Measurements from ENCODE around the gene OSBPL5.
"Not testable (repeated sequence)": the region's sequence is repeated elsewhere in the genome, so short reads cannot be mapped to it uniquely, and the experiment has no call there.

OSBPL5 gene

DNA sequence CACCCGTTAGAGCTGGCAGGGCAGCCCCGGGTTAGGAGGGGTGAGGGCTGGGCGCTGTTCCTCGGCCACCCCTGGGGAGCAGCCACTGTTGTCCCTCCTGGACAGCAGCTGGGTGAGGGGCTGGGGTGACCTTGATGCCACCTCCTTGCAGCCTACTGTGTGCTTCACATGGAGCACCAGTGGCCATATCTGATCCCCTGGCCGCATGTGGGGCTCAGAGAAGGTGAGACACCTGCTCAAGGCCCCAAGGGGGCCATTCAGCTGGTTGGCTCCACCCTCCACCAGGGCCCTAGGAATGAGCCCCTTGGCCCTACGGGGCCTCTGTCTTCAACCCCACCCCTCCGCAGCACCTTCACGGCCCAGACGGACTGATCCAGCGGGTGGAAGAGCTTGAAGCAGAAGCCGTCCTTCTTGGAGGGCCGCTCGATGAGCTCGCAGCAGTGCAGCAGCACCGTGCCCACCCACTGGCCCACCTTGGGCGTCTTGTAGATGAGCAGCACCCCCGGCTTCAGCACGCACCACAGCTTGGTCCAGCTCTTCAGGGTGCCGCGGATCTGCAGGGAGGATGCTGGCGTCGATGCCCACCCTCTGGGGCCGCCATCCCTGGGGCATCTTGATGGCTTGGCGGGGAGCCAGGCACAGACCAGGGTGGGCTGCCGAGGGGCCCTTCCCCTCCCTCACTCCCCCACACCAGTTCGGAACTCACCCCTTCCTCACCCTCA lies 44.9 kb downstream of the OSBPL5 start:
- no peak for DNase-seq

DNA sequence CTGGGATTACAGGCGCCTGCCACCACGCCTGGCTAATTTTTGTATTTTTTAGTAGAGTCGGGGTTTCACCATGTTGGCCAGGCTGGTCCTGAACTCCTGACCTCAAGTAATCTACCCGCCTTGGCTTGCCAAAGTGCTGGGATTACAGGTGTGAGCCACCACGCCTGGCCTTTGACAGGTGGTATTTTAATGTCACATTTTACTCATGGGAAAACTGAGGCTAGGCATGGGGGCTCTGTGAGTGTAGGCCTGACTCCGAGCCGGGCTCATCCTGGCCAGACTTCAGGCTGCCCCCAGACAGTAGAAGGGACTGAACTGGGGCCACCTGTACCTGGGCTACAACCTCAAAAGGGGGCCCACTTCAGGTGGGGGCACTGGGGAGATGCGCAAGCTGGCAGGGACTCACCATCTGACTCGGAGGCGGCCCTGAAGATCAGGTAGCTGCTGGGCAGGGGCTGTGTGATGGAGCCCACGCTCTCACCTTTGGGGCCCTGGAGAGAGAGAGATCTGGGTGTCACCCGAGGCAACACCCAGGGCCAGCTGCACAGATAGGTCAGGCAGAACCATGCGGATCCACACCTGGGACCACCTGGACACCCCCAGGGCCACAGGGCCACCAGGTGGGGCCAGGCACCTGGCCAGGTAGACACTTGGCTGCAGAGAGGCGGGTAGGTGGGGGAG lies 45.8 kb downstream of the OSBPL5 start:
- no peak for DNase-seq

DNA sequence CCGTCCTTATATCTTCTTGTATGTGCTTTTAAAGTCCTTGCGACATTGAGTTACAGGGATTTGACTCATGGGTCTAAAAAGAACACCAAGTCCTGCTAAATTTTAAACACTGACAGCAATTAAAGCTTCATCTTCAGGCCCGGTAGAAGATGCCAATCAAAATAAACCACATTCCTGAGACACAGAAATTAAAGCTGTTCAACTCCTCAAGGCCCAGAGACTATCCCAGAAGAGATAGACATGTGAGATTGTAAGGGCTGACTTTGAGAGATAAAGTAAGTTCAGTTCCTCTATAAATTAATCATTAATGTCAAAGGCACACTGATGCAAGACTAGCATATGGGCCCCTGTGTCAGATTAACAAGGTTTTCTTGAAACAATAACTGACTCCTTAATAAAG lies 49.8 kb downstream of the OSBPL5 start:
- DNase-seq, result no peak

DNA sequence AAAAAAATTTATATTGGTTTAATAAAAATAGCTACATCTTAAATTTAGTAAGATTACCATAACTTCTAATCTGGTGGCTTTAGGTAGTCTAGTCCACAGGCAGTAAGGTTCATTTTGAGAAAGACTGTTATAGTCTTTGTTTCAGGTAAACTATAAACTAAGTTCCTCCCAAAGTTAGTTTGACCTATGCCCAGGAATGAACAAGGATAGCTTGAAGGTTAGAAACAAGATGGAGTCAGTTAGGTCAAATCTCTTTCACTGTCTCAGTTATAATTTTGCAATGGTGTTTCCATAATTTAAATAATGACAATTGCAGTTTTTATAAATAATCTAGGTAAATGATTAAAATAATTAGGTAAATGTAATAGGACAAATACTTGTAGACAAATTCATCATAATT lies 51.4 kb downstream of the OSBPL5 start:
- DNase-seq, result not testable (repeated sequence)

DNA sequence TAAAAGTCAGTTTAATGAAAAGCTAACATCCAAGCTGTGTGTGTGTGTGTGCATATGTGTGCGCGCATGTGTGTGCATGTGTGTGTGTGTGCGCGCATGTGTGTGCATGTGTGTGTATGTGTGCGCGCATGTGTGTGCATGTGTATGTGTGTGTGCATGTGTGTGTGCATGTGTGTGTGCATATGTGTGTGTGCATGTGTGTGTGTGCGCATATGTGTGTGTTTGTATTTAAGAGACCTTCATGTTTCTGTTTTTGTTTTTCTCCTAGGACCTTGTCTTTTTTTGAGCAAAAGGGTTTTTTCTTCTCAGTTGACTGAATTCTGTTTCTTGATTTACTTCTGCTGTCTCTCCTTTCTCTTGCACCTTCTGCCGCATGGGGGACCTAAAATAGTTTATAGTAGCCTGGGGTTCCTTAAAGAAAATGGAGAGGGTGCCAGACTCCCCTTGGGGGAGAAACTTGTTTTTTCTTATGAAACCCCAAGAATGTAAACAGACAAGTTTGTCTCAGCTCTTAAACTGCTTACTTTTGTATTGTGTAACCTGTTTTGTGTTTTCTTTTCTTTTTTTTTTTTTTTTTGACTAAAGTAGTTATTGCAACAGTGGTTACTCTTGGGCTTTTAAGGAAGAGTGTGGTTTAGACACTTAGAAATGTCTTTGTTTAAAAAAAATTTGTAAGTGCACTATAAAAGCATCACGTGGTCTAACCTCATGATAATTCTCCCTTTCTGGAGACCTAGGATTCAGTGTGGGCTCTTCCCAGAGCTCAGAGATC lies 53.0 kb downstream of the OSBPL5 start:
- DNase-seq, result no peak

DNA sequence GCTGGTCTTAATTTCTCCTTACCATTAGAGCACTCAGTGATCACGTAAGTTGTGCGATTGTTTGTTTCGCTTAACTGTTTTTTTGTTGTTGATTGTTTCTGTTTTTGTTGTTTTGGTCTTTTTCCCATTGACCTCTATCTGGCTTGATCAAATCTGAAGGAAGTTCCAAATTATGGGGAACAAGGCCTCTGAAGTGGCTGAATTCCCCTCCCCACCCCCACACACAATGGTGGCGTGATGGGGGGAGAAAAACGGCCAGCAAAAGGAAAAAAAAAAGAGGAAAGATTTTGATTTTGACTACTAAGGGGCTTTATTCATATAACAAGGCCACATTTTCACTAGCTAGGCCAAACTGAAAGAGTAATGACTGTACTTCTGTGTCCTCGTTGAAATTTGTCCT lies 53.6 kb downstream of the OSBPL5 start:
- no peak for DNase-seq

DNA sequence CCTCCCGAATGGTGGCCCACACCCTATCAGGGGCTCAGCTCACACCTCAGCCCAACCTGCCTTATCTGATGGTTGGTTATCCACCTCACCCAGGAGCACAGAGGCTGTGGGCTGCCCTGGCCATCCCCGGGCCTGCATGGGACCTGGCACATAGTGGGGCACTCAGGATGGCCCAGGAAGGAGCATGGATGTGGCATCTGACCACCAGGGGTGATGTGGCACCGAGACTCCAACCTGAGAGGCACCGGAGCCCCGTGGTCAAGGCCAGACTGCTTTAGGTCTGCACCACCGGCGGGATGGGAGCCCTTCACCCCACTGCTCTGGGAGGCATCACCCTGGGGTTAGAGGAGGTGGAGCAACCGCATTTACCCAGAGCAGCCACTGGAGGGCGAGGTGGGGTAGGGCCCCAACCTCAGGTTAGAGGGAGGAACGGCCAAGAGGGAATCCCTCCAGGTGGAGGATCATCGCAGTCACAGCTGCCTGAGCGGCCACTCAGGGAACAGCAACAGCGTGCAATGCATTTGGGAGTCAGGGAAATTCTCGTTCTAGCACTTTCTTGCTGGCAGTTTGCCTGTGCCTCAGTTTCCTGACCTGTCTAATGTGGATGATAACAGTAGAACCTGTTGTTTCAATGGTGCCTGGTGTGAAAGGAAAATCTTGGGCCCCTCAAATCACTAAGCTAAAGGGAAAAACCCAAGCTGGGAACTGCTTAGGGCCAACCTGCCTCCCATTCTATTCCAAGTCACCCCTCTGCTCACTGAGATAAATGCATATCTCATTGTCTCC lies 55.0 kb downstream of the OSBPL5 start:
- DNase-seq, result no peak

DNA sequence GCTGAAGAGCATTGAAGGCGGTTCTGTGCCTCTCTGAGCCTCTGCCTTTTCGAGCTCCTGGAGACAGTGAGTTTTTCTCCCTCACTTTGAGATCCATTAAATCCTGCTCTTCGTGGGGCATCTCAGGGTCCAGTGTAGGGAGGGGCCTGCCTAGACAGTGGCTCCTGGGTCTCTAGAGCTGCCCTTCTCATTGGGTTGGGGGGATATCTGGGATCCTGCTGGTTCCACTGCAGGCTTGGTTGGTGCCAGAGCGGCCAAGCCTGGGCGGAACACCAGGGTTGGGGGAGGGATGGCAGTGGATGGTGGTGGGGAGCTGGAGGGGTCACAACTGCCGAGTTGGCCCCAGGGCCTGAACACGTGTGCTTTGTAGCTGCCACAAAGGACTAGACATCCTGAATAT lies 55.7 kb downstream of the OSBPL5 start:
- no peak for DNase-seq

DNA sequence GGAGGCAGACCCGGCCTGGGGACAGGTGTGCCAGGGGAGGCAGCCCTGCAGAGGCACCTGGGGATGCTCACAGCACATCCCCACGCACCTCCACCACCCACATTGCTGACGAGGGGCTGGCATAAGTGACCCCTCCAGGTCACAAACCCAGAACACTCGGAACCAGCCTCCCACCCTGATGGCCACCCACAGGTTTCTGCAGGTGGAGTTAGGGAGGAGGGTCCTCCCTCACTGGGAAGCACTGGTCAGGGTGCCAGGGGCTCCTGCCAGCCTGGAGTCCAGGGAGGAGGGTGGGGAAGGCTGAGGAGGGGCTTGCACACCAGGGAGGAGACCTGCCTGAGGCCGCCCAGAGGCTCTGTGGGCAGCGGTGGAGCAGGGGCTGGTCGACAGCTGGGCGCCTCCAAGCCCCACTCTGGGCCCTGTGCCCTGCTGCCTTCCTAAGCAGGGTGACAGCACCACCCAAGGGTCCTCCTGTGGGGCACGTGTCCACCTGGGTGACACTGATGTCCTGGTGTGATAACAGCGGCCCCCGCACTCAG lies 56.9 kb downstream of the OSBPL5 start:
- no peak for DNase-seq

DNA sequence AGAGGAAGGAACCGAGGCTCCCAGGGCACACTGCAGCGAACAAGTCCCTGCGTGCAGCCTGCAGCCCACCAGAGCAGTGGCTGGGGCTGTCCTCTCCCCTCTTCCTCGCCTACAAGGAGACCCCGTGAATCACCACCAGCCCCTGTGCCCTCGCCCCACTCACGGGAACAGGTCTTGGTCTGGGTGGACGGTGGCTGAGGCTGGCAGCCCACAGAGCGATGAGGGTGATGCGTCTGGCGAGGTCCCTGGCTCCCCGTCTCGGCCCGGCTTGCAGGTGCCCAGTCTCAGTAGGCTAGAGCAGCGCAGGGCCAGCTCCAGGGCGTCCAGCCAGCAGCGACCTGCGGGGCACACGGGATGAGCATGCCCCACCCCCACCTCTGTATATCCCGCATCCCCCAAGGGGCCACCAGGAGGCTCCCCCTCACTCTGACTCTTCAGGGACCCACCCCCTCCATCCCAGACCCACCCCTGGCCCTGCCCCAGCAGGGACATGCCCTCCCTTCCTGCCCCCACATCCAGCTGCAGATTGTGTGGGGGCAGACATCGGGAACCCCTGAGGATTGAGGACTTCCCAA lies 57.4 kb downstream of the OSBPL5 start:
- DNase-seq, result no peak

DNA sequence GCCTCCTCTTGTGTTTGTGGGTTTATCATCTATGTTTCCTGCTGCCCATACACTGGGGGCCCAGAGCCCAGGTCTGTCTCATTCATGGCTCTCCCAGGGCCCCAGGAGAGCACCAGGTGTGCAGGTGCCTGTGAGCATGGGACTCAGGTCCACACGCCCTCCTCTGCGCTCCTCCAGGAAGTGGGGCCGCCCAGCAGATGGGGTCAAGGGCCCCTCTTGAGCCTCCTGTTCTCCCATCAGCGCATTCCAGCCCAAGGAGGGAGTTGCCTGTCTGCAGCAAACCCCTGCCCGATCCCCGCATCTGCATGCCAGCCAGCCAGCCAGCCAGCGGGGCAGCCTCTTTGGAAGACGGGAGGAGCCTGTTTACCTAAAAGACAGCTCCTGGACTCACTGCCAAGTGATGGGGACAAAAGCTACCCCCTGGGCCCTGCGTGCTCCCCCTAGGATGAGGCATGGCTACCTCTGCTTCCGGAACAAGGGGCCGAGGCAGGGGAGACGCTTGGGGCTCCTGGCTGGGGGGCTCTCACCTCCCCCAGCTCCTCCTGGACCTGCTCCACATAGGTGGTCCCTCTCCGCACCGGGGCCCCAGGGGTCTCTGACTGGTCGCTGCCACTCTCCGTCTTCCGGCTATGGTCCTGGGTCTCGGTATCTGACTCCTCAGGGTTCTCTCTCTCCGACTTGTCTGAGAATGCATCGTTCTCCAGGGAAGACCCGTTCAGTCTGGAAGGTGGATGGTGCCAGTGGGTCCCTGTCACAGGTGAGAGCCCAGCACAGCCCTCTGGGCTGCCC lies 58.2 kb downstream of the OSBPL5 start:
- DNase-seq, result no peak

DNA sequence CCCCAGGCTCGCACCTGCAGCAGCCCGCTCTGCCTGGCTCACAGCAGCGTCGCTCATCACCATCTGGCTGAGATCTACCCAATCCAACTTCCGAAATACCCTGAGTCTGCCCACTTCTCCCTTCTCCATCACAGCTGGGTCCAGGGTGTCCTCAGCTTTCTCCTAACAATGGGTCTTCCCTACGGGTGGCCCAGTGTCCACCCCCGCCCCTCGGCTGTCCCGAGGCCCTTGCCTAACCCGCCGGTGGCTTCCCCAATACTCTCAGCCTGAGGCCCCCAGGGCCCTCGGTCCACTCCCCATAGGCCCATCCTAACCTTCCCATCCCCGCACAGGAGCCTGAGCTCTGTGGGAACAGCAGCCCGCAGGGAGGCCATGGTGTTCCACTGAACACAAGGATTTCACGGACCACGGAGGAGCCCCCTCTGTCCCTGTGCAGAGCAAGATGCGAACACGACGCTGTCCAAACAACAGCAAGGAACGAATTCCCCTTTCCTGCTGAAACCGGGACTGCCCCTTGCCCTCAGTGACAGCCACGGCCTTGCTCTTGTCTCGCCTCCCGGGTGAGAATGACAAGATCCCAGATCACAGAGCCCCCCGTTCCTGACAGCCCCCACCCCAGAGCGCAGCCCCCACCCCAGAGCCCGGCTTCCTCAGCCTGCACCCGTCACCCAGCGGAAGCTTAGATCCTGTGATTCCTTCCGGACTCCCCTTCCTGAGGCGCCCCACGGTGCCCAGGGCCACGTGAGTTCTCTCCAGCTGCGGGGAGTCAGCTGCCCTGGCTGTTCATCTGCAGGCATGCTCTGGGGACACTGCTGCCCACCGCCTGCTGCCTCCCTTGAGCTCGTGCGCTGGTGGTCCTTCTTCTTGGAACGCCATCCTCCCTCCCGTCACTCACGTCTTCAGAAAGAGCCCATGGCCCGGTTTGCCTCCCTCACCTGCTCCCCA lies 59.0 kb downstream of the OSBPL5 start:
- DNase-seq, result no peak

DNA sequence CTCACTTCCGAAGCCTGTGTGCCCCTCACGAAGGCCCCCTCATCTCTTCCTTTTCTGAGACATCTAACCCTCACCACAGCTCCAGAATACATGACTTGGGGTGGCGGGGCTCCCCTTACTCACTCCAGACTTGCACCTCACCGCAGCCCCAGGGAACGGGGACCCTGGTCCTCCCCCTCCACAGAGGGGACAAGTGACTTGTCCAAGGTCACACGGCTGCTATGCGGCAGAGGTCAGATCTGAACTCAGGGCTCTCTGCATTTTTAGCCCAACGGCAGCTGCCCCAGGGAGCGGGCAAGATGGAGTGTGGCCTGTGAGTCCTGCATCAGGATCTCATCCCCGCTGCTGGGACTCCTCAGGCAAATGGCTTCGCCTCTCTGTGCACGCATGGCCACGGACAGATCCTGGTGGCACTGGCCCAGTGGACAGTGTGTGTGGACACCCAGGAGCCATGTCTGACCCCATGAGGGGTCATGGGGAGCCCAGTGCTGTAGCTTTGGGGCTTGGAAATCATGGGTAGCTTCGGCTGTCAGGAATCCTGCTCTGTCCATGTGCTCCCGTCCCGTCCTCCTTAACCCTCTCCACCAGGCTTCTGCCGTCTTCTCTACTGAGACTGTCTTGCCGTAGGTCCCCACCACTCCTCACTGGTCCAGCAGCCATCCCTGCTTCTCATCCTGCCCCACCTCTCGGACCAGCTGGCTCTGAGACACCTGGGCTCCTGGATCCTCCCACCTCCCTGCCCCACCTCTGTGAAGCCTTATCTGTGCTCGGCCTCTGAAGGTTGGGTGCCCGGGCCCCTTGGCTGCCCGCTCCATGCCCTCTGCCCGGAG lies 59.9 kb downstream of the OSBPL5 start:
- no peak for DNase-seq

DNA sequence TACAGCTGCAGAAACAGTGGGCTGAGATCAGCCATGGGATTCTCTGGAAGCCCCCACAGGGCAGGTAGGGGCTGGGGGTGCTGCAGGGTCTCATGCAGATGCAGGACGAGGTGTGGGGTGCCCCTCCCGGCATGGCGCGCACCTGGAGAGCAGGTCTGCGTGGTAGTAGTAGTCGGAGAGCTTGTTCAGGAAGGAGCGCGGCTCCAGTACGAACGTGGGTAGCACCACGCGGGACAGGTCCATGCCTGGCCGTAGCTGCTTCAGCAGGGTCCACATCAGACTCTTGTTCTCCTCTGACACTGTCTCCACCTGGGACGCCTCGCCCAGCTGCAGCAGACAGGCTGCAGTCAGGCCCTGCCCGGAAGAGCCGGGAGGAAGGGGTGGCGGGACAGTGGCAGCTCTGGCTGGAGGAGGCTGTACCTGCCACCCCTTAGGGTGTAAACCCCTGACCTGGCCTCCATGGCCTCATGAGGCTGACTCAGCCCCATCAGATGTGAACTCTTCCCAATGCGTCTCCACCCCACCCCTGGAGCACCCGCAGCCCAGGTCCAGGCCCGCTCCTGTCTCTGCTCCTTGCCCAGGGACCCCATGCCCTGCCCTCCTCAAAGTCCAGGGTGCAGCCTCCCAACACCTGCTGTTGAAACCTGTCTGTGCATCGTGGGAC lies 60.9 kb downstream of the OSBPL5 start:
- DNase-seq, result no peak

DNA sequence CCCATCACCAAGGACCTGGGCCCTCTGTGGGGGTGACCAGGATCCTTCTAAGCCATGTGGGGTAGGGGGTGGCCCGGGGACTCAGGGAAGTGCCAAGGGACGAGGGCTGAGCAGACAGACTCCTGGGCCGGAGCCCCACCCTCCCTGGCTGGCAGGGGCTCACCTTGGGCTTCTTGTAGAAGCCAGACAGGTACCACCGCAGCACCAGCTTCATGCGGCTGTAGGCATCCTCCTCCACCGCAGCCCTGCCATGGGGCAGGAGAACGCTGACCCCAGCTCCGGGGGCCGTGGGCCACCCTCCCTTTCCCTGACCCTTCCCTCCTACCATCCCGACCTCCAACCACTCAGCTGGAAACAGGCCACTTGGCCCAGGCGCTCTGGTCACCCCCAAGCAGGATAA lies 62.0 kb downstream of the OSBPL5 start:
- no peak for DNase-seq

DNA sequence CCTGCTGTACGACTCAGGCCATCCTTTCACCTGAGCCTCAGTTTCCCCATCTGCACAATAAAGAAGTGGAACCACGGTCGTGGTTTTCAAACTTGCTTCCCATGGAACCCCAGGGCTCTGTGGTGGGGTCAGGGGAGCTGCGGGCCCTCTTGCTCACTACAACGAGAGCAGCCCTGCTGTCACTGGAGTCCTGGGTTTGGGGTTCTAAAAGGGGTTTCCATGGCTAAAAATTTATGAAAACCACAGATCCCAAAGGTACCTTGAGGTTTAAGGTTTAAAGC lies 62.5 kb downstream of the OSBPL5 start:
- no peak for DNase-seq

DNA sequence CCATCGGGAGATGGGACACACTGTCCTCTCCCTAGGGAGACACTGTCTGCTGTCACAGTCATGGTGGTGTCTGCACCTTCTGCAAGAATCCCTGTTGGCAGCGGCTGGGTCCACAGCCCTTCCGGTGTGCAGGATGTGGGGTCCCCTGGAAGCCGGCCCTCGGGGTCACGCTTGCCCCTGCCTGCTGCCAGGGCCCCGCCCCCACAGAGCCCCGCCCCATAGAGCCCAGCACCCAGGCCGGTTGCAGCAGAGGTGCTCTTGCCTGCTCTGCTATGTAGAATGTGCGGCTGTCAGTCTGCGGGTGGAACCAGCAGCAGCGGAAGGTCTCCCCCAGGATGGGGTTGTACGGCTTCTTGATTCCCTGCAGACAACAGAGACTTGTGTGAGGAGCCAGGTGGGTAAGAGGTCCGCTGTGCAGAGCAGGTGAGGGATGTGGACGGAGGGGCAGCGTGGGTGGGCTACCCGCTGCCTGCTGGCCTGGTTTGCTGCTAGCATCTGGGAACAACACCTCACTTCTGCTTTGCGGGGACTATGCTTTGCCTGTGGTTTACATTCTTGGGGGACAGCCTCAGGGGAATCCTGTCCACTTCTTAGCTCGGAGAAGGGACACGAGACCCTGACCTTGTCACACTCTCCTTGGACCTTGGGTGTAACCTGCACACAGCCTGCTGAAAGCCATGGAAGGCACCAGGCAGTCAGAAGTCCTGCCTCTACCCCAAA lies 63.0 kb downstream of the OSBPL5 start:
- DNase-seq, result no peak

DNA sequence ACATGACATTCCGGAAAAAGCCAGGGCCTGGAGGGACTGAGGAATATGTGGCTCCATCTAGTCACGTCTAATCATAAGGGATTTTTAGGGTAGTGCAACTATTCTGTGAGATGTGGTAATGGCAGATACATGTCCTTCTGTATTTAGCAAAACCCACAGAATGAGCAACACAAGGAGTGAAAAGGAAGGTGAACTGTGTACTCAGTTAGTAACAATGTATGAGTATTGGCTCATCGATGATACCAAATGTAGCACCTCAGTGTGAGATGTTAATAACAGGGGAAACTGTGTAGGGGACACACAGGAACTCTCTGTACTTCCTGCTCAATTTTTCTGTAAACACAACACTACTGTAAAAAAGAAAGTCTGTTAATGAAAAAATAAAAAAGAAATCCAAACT lies 65.9 kb downstream of the OSBPL5 start:
- DNase-seq, result no peak

Measured in NCI-H446 treated with DMSO at 0.1 percent for 48 hours (cell line).